Coronary artery (tissue), 2 donors: ENCODE measurements around the gene ZNF76.

ENCODE experiments used
- DNase-seq: peaks from one replicate; pipeline ENCODE4 v3.0.0-alpha.2; 2017; ENCODE audit warnings: low spot score
- H3K27ac ChIP-seq, 2 donors: fragments of 200-600 bp; sonication (generic); one replicate each; pipeline ENCODE4 v1.5.1; 2016 to 2019
- H3K4me3 ChIP-seq: fragments of 200-600 bp; sonication (generic); 2 replicates; pipeline ENCODE4 v1.5.1; 2016; ENCODE audit warnings: mild to moderate bottlenecking, moderate library complexity
- CTCF ChIP-seq: fragments of 200-600 bp; sonication (generic); IDR thresholded peaks from one replicate; pipeline ENCODE4 v1.5.1; 2019; ENCODE audit warnings: antibody characterized with exemption

Gene ZNF76

GRCh38 chr6:35224720-35225119 lies 34.8 kb upstream of the ZNF76 start:
- no peak for DNase-seq
- Histone ChIP-seq H3K4me3 (no peak overlapping the region), H3K27ac (no peak overlapping the region)
- TF ChIP-seq CTCF = no peak

- Histone ChIP-seq H3K4me3 (no peak overlapping the region), H3K27ac (no peak overlapping the region)
- DNase-seq = no peak
- TF ChIP-seq CTCF = no peak
Observed at GRCh38 chr6:35228481-35228880, 31.1 kb upstream of the ZNF76 start.

GRCh38 chr6:35229304-35229703 lies 30.2 kb upstream of the ZNF76 start:
- TF ChIP-seq CTCF = no peak
- no peak overlapping the region for H3K27ac ChIP-seq
- no peak for DNase-seq
- no peak overlapping the region for H3K4me3 ChIP-seq

GRCh38 chr6:35230498-35230897 lies 29.0 kb upstream of the ZNF76 start:
- no peak for DNase-seq
- Histone ChIP-seq H3K4me3 (no peak overlapping the region), H3K27ac (peak overlapping the region; percentile 42 to 54)
- TF ChIP-seq CTCF = no peak

- H3K4me3 ChIP-seq = no peak overlapping the region
- no peak for TF ChIP-seq CTCF
- DNase-seq = no peak
- peak overlapping the region; percentile 42 to 54 for H3K27ac ChIP-seq
Observed at GRCh38 chr6:35230950-35231349, 28.6 kb upstream of the ZNF76 start.

GRCh38 chr6:35231563-35231962 lies 28.0 kb upstream of the ZNF76 start:
- DNase-seq = no peak
- TF ChIP-seq CTCF = no peak
- Histone ChIP-seq H3K27ac (peak overlapping the region; percentile 7 to 54), H3K4me3 (no peak overlapping the region)

GRCh38 chr6:35234901-35235300 lies 24.6 kb upstream of the ZNF76 start:
- DNase-seq = no peak
- TF ChIP-seq CTCF = no peak
- Histone ChIP-seq H3K27ac (no peak overlapping the region), H3K4me3 (no peak overlapping the region)
